ENCODE measurements around the gene SORCS2.

Gene SORCS2

DNA sequence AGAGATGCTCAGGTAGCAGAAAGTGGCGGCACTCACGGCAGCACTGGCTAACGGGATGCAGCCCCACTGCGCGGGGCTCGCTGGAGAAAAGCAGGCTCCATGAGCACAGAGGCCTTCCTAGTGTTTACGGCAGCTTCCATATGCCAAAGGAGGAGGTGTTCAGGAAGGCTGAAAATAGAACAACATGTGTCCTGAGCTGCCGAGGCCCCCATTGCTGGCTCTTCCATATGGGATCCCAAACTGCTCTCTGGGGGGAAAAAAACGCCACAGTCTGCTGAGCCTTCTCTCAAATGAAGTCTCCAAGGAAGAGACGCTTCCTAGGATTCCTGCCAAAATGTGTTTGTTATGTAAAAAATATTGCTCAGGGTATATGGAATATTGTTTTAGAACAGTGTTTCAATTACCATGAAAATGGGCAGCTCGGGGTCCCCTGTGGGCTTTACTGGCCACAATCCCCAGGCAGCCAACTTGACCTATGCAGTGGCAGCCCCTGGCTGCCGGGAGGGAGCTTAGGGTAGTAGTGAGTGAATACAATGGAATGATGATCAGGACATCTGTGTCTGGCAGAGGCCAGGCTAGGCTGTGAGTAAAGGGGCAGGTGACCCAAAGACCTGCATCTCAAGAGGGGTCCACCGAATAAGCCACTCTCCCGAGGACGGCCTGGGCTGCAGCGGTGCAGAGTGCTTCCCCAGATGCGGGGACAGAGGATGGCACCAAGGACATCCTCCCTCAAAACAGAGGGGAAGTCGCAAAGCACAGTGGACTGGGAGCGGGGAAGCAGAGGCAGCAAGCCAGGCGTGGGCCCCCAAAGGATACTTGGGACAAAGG, 577.3 kb downstream of the SORCS2 start:
- H3K4me3 ChIP-seq (ENCODE audit: low read length), result no peak overlapping the region
- no peak for DNase-seq (ENCODE audit: low read depth, low spot score)

DNA sequence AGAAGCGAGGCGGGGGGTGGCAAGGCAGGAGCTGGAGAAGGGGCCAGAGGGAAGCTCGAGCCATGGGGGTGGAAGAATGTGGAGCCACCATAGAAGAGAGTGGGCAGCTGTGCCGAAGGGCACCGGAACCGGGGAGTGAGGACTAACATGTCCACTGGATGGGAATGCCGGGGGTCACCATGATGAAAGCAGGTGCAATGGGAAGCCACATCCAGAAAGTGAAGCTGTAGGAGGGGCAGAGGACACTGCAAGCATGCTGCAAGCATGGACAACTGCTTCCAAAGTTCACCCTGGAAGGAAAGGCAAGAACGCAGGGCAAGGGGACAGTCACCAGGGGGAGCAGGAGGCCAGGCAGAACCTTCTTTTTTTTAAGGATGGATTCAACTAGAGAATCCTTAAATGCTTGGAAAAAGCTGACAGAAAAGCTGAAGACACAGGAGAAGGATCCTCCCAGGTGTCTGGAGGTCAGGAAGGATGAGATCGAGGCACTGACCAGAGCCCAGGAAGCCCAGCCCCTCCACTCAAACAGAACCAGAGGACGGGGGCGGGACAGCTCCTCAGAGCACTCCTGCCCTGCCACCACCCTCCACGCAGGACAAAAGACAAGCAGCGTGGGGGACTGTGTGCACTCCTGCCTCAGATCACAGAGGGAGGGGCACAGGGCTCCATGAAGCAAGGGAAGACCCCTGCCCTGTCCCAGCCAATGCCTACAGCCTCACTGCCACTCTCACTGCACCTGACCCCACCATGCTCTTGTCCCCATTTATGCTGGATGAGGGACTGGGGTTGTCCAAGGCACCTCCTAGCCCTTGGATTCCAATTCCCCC, 578.1 kb downstream of the SORCS2 start:
- no peak overlapping the region for H3K4me3 ChIP-seq (ENCODE audit: low read length)
- DNase-seq (ENCODE audit: low read depth, low spot score), result no peak

DNA sequence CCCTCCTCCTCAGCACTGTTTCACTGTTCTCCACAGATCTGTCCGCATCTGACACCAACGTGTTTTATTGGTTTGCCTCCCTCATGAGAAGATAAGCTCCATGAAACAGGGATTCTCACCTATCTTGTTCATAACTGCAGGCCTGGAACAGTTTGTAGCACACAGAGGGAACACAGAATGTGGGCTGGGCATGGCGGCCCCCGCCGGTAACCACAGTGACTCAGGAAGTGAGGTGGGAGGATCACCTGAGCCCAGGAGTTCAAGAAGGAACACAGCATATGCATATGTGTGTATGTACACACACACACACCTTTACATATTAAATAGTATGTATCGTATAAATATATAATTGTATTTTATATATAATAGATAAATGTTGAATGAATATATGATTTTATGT, 578.7 kb downstream of the SORCS2 start:
- DNase-seq (ENCODE audit: low read depth, low spot score), result no peak
- no peak overlapping the region for H3K4me3 ChIP-seq (ENCODE audit: low read length)

DNA sequence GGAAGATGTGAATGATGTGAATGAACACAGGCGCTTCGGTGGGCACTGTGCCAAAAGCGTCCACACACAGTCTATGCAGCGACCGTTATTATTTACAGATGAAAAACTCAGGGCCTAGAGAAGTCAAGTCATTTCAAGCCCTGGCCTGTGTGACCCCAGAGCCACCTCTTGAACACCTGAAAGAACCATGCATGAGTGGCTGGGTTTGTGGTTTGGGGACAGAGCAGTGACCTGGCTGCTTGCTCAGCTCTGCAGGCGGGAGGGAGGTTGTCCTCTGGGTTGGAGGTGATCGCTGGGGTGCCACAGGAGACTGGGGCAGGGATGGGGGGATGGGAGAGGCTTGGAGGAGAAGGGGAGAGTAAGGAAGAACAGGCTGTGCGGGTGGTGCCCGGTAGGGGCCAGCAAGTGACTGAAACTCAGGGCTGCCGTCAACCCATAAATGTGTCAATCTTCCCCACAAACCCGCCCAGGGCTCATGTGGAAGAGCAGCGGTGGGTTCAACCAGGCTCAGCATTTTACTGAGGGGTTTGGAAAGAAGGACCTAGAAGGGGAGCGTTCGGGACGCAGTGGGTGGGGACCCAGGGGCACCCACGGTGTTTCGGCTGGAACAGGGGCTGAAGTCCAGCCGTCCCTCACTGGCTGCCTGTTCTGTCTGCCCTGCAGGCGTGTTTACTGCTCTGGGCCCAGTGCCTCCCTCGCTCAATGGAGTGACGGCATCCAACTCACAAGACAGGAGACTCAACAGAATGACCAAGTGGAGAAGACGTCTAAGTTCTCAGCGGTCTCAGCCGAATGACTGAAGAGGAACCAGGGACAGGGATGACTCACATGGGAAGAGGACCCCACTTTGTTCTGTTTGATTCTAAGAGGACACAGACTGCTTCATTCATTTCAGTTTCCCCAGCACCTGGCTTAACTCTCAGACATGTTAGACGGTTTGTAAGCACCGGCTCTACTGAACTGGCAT, 579.5 kb downstream of the SORCS2 start:
- no peak for DNase-seq (ENCODE audit: low read depth, low spot score)
- no peak overlapping the region for H3K4me3 ChIP-seq (ENCODE audit: low read length)

DNA sequence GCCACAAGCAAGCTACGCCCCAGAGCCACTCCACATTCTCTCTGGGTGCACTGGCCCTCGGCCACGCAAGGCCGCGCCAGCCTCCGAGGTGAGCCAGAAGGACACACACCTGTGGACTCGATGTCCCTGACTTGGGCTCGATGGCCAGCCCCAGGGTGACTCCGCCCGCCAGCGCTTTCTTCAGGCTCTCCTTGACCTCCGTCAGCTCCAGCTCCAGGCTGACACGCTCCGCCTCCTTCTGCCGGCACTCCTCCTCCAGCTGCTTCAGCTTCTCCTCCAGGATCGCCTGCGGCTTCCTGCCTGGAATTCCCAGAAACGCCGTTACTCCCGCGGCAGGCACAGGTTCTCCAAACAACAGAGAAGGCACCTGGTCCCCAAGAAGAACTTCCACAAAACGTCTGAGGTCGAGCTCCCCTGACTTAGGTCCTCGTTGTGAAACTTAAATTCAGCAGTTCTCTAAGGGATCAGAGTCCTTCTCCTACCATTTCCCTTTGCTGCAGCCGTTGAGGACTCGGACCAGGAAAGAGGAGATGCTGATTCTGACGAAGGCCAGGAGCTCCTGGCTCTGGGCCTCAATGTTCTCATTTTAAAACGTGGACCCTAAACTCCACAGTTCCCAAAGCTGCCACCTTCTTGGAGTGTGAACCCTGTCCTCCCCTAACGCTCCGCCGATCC, 580.5 kb downstream of the SORCS2 start:
- H3K4me3 ChIP-seq (ENCODE audit: low read length), result no peak overlapping the region
- DNase-seq (ENCODE audit: low read depth, low spot score), result no peak

DNA sequence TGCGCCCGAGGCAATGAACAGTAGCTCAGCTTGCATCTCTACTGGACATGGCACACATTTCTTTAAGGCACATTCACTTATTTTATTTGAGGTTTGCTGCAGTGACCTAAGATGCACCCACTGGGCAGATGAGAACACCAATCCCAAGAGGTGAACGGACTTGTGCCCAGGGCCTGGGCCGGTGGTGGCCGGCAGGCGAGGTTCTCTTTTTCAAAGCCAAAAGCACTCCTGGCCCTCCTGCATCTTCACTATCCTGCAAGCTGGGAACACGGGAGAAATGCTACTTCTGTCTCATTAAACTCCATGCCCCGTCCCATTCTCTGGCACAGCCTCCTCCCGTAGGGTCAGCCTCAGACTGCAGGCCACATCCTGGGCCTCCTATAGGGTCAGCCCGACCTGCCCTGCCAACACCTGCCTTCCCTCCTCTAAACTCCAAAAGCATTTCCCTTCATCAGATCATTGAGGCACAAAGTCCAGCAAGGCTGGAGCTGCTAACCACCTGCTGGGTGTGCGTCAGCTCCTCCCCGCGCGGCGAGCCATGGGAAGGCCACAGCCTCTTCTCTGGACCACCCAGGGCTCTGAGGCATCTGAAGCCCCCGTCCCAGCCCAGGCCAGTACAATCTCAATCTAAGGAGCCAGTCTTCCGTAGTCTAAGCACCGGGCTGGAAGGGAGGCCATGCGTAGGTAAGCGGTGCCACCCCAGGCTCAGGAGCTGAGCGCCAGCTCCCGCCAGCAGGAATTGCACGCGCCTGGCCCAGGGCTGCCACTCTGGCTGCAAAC, 581.3 kb downstream of the SORCS2 start:
- no peak for DNase-seq (ENCODE audit: low read depth, low spot score)
- no peak overlapping the region for H3K4me3 ChIP-seq (ENCODE audit: low read length)

DNA sequence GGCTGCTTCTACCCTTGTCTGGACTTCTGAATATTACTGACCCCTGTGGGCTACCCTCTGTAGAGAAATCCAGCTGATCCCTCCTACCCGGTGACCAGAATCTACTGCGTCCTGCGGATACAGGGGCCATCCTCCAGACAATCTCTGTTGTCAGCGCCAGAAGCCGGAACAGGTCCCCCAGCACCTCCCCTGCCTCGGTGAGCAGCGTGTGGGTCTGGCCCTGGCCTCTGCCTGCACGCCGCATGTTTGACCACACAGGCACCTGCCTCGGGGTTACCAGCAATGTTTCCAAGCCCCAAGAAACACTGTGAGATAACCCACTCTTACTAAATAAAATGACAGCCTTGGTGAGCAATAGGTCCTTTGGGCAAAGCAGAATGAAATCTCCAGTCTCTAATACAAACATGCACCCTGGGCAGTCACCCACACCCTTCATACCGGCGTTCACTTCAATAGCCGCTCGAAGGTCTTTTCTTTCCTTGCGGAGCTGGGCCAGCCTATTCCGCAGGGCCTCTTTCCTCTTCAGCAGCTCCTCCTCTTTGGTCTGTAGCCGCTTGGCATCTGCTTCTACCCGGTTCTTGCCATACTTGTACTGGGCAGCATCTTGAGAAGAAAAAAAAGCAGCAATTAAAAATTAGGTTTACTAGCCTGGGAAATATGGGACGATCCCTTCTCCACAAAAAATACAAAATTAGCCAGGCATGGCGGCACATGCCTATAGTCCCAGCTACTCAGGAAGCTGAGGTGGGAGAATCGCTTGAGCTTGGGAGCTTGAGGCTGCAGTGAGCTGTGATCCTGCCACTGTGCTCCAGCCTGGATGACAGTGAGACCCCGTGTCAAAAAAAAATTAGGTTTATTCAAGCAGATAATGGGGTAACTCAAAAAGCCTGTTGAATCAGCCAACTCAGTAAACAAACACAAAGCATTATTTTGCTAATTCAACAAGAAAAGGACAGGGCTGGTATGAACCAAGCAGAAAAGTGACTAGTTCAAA, 582.3 kb downstream of the SORCS2 start:
- no peak for DNase-seq (ENCODE audit: low read depth, low spot score)
- no peak overlapping the region for H3K4me3 ChIP-seq (ENCODE audit: low read length)

DNA sequence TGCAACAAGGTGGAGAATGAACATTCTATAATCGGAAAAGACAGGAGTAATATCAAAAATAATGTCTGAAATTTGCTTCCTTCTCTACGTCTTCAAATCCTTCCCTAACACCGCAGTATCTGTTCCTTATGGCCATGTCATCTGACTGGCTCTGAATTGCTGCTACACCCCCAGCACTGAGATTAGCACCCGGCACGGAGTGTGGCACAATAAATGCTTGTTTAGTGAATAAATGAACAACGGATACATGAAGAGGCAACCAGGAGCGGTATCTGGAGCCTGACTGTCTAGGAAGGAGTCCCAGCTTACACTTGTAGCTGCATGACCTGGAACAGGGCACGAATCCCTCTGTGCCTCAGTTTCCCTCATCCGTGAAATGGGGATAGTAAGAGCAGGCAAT, 583.1 kb downstream of the SORCS2 start:
- DNase-seq (ENCODE audit: low read depth, low spot score), result no peak
- H3K4me3 ChIP-seq (ENCODE audit: low read length), result no peak overlapping the region

DNA sequence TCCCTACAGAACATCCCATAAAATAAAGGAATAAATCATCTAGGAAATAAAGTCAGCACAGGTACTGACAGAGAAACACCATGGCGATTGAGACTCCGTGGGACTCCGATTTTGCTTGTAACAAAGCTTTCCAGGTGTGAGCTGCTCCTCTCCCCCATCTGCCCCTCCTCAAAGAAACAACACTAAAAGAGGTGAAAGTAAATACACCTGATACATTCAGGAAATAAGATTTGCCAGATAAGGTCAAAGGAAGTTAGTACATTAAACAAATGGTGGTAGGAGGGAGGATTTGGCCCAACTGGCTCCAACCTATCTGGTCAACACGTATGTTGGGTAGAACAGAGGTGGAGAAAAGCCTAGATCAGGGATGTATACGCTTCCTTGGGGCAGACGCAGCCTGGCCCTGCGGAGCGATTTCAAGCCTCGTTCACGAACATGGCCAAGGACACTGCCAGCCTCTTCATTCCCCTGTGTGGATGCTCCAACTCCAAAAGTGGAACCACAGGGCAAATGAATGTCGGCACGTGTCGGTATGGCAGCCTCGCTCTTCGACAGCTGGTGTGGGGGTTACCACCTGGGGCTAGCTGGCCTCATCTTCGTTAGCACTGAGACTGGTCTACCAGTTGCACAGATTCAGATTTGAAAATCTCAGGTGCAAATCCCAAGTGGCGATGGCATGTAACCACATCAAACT, 584.8 kb downstream of the SORCS2 start:
- H3K4me3 ChIP-seq (ENCODE audit: low read length), result no peak overlapping the region
- DNase-seq (ENCODE audit: low read depth, low spot score), result no peak

DNA sequence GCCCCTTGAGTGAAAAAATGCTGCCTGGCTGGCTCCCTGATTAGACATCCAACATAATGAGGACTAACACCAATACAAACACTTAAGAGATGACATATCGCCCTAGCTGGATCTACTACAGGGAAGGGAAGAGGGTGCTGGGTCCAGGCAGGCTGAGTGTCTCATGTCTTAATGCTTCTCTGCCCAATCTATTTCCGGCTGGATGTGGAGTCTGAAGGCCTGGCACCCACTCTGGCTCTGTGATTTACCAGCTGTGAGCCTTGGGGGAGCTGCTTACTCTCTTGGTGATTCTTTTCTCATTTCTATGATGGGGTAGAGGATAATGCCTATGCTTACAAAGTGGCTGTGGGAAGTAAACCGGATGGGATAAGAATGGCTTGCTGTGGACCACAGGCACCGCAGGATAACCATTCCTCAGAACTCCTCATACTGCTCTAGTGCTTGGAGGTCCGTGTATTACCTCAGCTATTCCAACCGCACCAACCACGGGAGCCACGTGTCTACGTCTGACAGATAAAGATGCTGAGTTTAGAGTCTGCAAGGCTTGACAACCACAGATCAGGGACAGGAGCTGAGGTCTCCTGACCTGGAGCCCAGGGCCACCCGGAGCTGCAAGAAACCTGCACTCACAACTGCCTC, 585.7 kb downstream of the SORCS2 start:
- no peak overlapping the region for H3K4me3 ChIP-seq (ENCODE audit: low read length)
- no peak for DNase-seq (ENCODE audit: low read depth, low spot score)

DNA sequence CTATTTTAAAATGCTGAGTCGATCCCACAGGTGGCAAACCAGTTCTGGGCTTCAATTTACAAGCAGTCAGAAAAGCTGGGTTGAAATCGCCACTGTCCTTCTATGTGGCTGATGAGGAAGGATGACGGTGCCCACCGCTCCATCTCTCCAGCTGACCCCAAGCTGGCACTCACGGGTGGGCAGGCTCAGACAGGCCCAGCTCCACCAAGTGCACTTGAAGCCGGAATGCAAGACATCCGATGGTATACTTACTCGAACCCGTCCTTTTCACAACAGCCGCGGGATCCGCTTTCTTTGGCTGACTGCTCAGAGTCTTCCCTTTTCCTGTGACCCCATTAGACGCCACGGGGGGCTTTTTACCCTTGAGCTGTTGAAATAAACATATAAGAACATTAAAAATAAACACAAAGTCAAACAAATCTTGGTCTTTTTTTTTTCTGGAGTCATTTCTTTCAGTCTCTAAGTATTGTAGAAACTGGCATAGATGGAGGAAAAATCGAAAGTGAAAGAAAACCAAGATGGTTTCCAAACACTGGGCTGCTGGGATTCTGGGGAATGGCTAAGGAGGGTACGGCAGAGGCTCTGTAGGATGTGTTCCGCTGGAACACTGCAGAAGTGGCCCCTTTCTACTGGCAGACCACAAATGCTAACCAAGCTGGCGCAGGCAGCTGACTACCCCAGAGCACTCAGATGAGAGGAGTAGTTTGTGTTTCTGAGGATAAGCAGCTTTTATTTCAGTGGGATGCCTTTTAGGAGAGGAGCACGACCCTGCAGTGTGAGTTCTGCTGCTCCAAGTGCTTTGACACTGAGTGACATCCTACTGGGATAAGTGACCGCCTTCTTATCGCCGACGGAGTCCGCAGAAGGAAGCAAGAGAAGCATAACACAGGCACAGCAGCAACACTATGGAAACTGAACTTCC, 586.4 kb downstream of the SORCS2 start:
- H3K4me3 ChIP-seq (ENCODE audit: low read length), result no peak overlapping the region
- no peak for DNase-seq (ENCODE audit: low read depth, low spot score)

DNA sequence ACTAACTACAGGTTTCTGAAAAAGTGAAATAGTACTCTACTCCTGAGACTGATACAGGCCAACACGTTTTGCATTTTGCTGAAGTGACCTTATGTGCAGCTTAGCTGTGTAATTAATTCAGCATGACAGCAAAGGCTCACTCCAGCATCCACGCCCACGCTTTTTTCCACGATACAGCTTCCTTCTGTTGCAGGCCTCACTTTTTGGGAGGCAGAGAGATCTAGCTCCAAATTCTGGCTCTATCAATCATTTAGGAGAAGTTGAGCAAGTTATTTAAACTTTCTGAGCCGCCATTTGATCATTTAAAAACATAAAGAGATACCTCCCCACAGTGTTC, 587.1 kb downstream of the SORCS2 start:
- no peak overlapping the region for H3K4me3 ChIP-seq (ENCODE audit: low read length)
- no peak for DNase-seq (ENCODE audit: low read depth, low spot score)

DNA sequence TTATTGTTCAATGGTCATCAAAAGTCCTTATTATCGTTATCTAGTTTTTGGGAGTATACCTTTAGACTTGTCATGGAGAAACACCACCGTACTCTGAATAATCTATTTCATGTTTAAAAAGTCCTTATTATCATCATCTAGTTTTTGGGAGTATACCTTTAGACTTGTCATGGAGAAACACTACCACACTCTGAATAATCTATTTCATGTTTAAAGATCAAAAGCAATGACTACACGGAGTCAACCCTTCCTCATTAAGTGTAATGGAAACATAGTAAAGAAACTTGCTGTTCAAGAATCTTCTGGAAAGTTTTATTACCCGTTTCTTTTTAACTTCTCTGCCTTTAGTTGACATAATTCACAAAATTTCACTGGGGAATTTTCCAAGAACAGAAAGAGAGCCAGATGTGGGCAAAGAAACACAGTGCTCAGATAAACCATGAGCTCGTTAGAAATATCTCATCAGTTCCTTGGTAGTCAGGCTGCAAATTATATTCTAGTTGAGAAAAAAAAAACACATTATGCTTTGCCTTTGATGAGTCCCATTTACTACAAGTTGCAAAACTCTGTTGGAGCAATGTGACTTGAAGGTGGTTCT, 588.5 kb downstream of the SORCS2 start:
- no peak overlapping the region for H3K4me3 ChIP-seq (ENCODE audit: low read length)
- DNase-seq (ENCODE audit: low read depth, low spot score), result no peak

DNA sequence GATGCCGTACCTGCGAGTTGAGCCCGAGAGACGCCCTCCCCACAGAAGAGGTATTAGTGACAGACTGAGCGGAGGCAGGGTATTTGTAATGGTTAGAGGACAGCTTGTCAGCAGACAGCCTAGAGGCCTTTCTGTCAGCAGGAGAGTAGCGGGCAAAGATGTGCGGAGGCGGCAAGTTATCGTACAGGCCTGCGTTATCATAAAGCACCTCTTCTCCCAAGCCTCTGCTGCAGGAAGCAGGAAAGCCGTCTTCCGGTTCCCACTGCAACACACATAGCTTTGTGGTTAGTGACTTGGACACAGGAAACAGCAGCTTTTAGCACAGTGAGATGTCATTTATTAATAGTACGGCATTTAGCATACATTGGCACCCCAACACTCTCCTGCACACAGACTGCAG, 589.0 kb downstream of the SORCS2 start:
- no peak for DNase-seq (ENCODE audit: low read depth, low spot score)
- H3K4me3 ChIP-seq (ENCODE audit: low read length), result no peak overlapping the region

DNA sequence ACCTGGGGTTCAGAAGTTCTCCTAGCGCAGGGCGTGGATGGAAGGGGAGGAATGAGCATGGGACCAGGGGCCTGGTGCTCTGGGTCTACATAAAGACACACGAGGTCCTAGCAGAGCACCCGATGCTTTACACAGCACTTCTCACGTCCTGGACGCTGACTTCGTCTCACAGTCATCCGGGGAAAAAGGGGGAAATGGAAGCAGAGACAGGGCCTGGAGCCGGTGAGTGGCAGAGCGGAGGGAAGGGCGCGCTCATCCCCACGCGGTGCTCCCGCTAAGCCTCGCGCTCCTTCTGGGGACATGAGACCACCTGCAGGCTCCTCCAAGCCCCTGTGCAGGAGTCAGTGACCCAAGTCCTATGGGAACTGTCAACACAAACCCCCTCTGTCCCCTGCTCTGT, 589.7 kb downstream of the SORCS2 start:
- no peak for DNase-seq (ENCODE audit: low read depth, low spot score)
- H3K4me3 ChIP-seq (ENCODE audit: low read length), result no peak overlapping the region

Measured in Jurkat, Clone E6-1 (cell line).